GM19351 (cell line): Measurements from ENCODE around the gene PPA2.
"Not testable (repeated sequence)": the region's sequence is repeated elsewhere in the genome, so short reads cannot be mapped to it uniquely, and the experiment has no call there.

Experiments used
- ATAC-seq: cut with Tn5 transposase; IDR thresholded peaks from one replicate; pipeline ENCODE4 v1.9.1; 2021; ENCODE audit warnings: mild to moderate bottlenecking, moderate library complexity; ENCODE audit not compliant: unreplicated experiment

Gene PPA2

GRCh38 chr4:105460306-105460705, 13.6 kb downstream of the PPA2 start:
- no peak for ATAC-seq

GRCh38 chr4:105458541-105458940, 15.3 kb downstream of the PPA2 start:
- not testable (repeated sequence) for ATAC-seq

- ATAC-seq: no peak
Measured at GRCh38 chr4:105458001-105458400, 15.9 kb downstream of the PPA2 start.

- no peak for ATAC-seq
Measured at GRCh38 chr4:105455998-105456397, 17.9 kb downstream of the PPA2 start.

GRCh38 chr4:105455182-105455581, 18.7 kb downstream of the PPA2 start:
- no peak for ATAC-seq

- ATAC-seq: peak; percentile 90
Measured at GRCh38 chr4:105453550-105454205, 20.2 kb downstream of the PPA2 start.

- ATAC-seq: no peak
Measured at GRCh38 chr4:105451346-105451745, 22.5 kb downstream of the PPA2 start.

- no peak for ATAC-seq
Measured at GRCh38 chr4:105440890-105441289, 33.0 kb downstream of the PPA2 start.

GRCh38 chr4:105437637-105438036, 36.2 kb downstream of the PPA2 start:
- ATAC-seq: no peak

GRCh38 chr4:105436414-105436813, 37.4 kb downstream of the PPA2 start:
- no peak for ATAC-seq

GRCh38 chr4:105434940-105435339, 38.9 kb downstream of the PPA2 start:
- ATAC-seq: no peak

- no peak for ATAC-seq
Measured at GRCh38 chr4:105433421-105433820, 40.4 kb downstream of the PPA2 start.

GRCh38 chr4:105432438-105432837, 41.4 kb downstream of the PPA2 start:
- no peak for ATAC-seq

GRCh38 chr4:105430811-105431210, 43.1 kb downstream of the PPA2 start:
- ATAC-seq: no peak

GRCh38 chr4:105426187-105426897, 47.5 kb downstream of the PPA2 start:
- ATAC-seq: no peak

- ATAC-seq: no peak
Measured at GRCh38 chr4:105422207-105422920, 51.5 kb downstream of the PPA2 start.

GRCh38 chr4:105417624-105418023, 56.2 kb downstream of the PPA2 start:
- no peak for ATAC-seq

GRCh38 chr4:105415281-105415744, 58.5 kb downstream of the PPA2 start:
- ATAC-seq: no peak

GRCh38 chr4:105414316-105414715, 59.5 kb downstream of the PPA2 start:
- ATAC-seq: no peak

GRCh38 chr4:105409135-105409534, 64.7 kb downstream of the PPA2 start:
- not testable (repeated sequence) for ATAC-seq

GRCh38 chr4:105400901-105401677, 72.8 kb downstream of the PPA2 start:
- ATAC-seq: no peak
